ENCODE measurements around the gene CUL3.
A peak's percentile ranks its signal among the peaks of the same experiment; 100 is the strongest.
"Not testable (repeated sequence)": the region's sequence is repeated elsewhere in the genome, so short reads cannot be mapped to it uniquely, and the experiment has no call there.

Gene CUL3

GRCh38 chr2:224585211-224586088, at the start of gene CUL3:
Gene CUL3, minus strand, starts transcription at chr2:224585363. Its CDS starts 354 bp downstream, at chr2:224585009.
- peak; percentile 98 to 99 (median 99) for DNase-seq (ENCODE audit: low read depth in 3 of 3)

DNA sequence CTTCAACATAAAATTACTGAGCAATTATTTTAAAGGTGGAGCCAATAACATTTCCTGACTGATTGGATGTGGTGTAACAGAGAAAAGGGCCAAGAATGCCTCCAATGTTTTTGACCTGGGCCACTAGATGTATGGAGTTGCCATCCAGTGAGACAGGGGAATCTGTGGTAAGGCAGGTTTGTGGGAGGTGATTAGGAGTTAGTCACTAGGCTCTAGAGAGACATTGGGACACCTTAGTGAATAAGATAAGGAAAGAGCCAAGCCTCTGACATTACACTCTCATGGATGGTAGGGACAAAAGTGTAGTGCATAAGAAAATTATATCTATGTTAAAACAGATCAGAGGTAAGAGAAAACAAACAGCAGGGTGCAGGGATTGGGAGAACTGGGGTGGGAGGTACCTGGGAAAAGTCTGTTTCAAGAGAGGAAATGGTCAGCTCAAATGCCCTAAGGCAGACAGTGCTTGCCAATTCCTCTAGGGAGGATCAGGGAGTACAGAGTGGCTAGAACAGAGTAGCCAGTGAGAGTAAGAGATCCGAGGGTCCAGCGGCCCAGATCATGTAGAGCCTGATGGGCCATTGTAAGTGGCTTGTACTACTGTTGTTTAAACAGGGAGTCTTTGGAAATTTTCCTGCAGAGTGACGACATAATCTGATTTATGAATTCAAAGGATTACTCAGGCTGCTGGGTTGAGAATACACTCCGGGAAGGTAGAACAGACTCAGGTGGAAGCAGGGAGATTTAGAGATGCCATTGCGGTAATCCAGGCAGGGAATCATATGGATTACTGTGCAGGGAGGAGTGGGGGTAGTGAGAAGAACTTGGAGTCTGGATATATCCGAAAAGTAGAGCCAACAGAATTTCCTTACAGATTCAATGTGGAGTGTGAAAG, 45.7 kb upstream of the CUL3 start:
- no peak for DNase-seq (ENCODE audit: low read depth in 3 of 3)

DNA sequence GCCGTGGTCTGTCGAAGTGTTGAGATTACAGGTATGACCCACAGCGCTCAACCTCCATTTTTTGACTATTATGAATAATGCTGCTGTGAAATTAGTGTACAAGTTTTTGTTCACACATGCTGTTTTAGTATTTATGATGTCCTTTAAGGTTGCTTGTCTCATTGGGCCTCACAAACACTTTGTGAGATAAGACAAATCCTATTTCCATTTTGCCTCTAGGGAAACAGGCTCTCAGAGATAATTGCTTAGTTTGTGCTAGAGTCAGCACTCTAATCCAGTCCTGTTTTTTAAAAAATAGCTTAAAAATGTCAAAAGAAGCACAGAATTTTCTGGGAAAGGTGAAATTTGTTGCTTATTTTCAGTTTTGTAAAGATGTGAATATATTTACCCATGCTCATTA, 43.3 kb upstream of the CUL3 start:
- DNase-seq (ENCODE audit: low read depth in 3 of 3): no peak

DNA sequence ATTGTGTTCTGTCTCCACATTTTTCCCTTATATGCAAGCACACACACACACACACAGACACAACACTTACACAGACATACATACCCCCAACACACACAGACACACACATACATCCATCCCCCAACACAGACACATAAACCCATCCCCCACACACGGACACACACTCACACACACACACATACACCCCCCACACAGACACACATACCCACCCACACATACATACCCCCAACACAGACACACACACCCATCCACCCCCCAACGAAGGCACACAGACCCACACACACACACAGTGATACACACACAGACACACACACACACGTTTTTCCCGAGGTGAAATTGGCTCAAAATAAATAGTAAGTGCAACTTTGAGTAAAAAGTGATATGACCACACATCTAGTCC, 41.6 kb upstream of the CUL3 start:
- no peak for DNase-seq (ENCODE audit: low read depth in 3 of 3)

DNA sequence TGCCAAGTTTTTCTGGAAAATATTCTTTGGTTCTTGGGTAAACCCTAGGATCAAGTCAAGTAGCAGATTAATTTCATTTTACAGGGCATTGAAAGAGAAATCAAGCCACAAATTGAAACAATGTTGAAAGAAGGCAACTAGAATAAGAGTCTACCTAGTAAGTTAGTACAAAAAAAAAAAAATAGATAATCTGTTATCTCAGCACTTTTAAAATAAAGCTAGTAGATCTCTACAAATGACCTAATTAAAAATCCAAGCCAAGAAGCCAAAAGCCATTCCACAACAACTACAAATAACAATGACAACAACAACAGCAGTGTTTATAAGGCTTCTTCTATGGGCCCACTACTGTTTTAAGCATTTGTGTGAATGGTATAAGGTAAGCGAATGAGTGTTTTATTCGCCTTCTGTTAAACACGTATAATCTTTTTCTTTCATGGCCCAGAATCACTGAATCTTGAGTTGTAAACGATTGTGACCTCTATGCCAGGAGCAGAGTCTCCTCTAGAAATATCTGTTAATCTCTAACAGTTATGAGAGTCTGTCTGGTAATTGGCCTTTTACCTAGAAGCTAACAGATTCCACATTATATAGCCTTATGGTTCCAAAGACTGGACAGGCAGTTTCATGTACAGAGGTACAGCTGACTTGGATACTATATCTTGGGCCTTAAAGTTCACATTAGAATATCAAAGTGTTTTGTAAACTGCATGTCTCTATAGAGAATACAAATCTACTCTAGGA, 28.6 kb upstream of the CUL3 start:
- DNase-seq (ENCODE audit: low read depth in 3 of 3): no peak

- no peak for DNase-seq (ENCODE audit: low read depth in 3 of 3)
These were observed 27.4 kb upstream of the CUL3 start for GRCh38 chr2:224612578-224612977.

DNA sequence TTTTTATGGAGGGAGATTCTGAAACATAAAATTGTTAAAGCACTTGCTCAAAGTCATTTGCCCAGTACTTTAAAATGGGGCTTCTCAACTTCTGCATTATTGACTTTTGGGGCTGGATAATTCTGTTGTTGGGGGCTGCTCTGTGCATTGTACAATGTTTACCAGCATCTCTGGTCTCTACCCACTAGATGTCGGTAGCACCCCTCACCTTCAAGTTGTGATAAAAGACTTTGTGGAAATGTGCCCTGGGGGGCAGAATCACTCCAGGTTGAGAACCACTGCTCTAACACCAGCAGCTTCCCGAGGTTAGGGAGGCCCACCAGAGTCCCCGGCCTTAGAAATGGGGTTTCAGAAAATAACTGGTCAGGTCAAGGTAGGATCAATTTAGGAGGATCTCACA, 26.8 kb upstream of the CUL3 start:
- no peak for DNase-seq (ENCODE audit: low read depth in 3 of 3)

GRCh38 chr2:224608104-224608503, 22.9 kb upstream of the CUL3 start:
- no peak for DNase-seq (ENCODE audit: low read depth in 3 of 3)

DNA sequence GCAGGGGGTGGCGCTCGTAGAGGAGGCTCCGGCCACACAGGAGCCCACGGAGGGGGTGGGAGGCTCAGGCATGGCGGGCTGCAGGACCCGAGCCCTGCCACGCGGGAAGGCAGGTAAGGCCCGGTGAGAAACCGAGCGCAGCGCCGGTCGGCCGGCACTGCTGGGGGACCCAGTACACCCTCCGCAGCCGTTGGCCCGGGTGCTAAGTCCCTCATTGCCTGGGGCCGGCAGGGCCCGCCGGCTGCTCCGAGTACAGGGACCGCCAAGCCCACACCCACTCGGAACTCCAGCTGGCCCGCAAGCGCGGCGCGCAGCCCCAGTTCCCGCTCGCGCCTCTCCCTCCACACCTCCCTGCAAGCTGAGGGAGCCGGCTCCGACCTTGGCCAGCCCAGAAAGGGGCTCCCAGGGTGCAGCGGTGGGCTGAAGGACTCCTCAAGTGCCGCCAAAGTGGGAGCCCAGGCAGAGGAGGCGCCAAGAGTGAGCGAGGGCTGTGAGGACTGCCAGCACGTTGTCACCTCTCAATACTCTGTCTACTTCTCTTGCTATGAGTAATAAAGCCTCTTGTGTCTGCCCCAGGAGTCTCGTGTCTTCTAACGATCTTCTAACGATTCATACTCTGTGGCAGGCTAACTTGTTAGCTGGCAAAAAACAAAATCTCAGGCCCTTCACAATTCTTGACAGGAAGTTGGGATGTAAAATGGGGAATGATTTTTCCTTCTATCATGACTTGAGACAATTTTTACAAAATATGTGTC, 18.8 kb upstream of the CUL3 start:
- not testable (repeated sequence) for DNase-seq (ENCODE audit: low read depth in 3 of 3)

DNA sequence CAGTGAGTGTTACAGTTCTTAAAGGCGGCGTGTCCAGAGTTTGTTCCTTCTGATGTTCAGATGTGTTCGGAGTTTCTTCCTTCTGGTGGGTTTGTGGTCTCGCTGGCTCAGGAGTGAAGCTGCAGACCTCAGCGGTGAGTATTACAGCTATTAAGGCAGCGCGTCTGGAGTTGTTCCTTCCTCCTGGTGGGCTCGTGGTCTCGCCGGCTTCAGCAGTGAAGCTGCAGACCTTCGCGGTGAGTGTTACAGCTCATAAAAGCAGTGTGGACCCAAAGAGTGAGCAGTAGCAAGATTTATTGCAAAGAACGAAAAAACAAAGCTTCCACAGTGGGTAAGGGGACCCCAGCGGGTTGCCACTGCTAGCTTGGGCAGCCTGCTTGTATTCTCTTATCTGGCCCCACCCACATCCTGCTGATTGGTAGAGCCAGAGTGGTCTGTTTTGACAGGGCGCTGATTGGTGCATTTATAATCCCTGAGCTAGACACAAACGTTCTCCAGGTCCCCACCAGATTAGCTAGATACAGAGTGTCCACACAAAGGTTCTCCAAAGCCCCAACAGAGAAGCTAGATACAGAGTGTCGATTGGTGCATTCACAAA, 17.7 kb upstream of the CUL3 start:
- not testable (repeated sequence) for DNase-seq (ENCODE audit: low read depth in 3 of 3)

GRCh38 chr2:224601923-224602322, 16.8 kb upstream of the CUL3 start:
- DNase-seq (ENCODE audit: low read depth in 3 of 3): no peak

DNA sequence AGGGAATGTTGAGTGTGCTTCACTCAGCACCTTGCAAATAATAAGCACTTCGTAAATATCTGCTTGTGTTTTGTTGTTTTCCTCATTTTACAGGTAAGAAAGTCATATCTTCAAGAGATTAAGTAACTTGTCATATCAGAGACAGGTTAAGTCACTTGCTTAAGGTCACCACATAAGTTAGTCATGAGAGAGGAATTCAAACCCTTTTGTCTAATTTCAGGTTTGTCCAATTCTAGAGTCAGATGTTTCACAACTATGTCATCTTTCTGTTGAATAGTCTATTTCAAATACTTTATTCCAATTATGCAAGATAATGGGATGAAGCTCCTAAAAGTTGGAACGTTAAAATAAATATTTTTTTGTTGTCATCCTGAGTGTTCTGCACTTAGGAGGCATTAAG, 13.5 kb upstream of the CUL3 start:
- no peak for DNase-seq (ENCODE audit: low read depth in 3 of 3)

DNA sequence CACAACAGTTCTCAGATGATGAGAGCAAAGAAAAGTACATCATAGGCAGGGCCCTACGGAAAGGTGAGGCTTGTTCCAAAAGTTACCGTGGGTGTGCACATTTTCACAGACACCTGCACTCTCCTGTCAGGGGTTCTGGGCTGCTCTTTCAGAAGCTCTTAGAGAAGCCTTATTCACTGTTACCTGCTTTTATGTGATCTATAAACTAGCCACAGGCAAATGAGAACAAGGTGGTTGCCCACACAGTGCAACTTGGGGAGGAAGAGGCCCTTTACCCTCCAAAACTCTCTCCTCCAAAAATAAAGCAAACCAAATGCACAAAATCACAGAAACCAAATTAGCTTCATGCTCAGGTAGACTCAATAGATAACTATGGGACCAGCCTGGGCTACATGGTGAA, 11.1 kb upstream of the CUL3 start:
- no peak for DNase-seq (ENCODE audit: low read depth in 3 of 3)

DNA sequence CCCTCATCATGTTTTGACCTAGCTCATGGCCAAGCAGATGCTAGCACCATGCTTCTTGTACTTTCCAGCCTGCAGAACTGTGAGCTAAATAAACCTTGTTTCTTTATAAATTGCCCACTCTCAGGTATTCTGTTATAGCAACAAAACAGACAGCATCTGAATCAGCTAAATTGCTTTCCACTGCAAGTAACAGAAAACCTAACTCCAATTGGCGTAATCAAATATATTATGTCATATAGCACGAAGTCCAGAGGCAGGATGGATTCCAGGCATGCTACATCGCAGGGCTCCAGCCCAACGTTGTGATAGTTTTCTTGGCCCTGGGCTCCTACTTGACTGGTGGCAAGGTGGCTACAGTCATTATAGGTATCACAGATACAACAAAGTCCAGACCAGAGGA, 10.4 kb upstream of the CUL3 start:
- DNase-seq (ENCODE audit: low read depth in 3 of 3): no peak

DNA sequence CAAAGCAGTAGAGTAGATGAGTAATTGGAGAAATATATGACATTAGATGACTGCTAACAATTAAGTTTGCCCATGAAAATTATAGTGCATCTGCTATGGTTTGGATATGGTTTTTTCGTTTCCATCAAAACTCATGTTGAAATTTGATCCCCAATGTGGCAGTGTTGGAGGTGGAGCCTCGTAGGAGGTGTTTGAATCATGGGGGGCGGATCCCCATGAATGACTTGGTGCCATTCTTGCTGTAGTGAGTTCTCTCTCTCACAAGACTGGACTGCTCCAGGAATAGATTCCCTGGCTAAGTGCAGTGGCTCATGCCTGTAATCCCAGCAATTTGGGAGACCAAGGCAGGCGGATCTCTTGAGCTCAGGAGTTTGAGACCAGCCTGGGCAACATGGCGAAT, 9.7 kb upstream of the CUL3 start:
- DNase-seq (ENCODE audit: low read depth in 3 of 3): no peak

DNA sequence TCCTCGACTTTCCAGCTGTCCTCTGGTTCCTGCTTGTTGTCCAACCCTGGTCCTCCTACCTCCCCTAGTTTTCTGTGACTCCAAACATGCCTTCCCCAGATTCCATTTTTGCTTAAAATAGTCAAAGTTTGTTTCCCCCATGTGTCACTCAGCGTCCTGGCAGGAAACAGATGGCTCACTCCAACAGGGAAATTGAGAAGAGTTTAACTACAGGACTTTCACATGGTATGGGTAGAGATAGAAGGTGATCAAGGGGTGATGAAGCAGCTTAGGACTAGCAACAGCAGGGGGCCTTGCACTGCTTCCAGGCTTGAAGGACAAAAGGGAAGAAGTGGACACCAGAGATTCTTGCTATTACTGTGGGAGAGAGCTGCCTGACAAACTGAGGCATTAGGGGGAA, 6.1 kb upstream of the CUL3 start:
- DNase-seq (ENCODE audit: low read depth in 3 of 3): no peak

DNA sequence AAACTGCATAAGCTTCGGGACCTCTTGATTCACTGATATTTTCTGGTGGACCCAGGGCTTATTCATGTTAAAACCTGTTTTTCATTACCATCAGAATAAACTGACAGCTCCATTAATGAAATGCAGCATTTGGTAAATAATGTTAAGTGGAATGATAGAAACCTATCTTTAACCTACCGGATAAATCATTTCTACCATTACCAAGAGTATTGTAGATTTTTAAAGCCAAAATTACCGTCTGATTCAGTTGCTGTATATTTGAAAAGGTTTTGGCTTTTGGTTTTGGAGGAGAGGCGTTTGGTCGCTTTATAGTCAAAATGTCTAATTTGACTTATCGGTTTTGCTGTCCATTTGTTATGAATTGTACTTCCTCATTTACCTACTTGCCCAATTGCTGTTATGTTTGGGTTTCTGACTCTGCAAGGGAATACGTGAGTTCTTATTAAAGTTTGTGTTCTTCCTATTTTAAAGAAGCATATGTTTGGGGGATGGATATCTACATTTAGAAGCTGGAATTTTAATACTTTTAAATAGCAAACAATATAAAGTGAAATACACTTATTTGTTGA, 1.0 kb upstream of the CUL3 start:
- no peak for DNase-seq (ENCODE audit: low read depth in 3 of 3)

DNA sequence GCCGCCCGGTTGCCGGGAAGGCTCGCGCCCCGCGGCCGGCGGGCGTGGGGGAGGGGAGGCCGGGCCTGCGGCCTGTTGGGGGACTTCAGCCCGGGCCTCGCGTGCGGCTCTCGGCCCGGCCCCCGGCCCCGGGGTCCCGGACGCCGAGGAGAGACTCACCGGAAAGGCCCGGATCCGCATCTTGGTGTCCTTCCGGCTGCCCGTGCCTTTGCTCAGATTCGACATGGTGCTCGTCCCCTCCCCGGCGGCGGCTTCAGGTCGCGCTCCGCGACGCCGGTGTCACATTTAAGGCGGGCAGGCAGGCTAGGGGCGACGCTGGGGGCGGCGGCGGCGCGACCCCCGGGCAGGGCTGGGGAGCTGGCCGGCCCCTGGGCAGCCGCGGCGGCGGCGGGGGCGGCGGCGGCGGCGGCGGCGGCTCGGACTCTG, 365 bp downstream of the CUL3 start:
- peak in 2 of 3 donors; percentile 46 to 56 for DNase-seq (ENCODE audit: low read depth in 3 of 3)

DNA sequence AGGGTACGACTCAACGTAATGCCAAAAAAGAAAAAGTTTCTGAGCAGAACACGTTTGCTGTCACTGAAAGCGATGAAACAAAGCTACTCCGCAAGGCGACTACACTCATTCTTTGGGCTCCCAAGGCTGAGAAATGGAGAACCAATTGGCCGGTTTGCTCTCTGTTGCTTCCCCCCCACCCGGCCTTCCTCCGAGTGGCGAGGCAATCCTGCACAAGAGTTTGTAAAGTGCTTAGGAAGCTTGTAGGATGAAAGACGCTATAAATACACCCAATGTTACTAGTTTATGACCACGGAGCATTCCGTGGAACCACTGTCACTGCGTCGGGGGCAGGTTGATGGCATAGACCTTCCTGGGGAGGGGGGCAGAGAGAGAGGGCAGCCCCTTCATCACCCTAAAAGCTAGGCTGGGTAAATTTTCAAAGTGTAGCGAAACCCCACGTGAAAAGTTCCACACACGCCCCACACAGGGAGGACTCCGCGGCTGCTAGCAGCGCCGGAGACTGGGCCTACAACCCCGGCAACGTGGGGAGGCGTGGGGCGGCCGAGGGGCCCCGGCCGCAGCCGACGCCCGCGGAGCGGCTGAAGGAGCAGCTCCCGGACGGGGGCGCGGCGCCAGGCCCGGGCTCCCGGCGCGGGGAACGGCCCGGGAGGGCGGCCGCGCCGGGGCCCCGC, 915 bp downstream of the CUL3 start:
- no peak for DNase-seq (ENCODE audit: low read depth in 3 of 3)

GRCh38 chr2:224583033-224583432, 2.1 kb downstream of the CUL3 start:
- not testable (repeated sequence) for DNase-seq (ENCODE audit: low read depth in 3 of 3)

Measured in stimulated activated CD4-positive, alpha-beta T cell treated with anti-CD3 and anti-CD28 coated beads, TNF-alpha, amount 100 ng/mL, for 48 hours (primary cell).